Gastrocnemius medialis (tissue), 4 donors: ENCODE measurements around the gene PRH1. TPM values are rescaled to one million over a fixed set of nuclear protein-coding genes. Genes with fewer than 3 reads are reported as not detected.

Experiments used
- ATAC-seq, 2 donors: fragments of 150-250 bp; one replicate each; pipeline ENCODE4 v1.9.1; 2016
- DNase-seq, 2 donors: peaks; one replicate each; pipeline ENCODE4 v3.0.0-alpha.2; 2019
- H3K27ac ChIP-seq, 4 donors: fragments of 200-600 bp; sonication (generic); 1 replicate in 1 of 4; 2 replicates in 3 of 4; pipeline ENCODE4 v1.5.1; 2016 to 2018; ENCODE audit warnings: mild to moderate bottlenecking in 2 of 4, moderate library complexity in 1 of 4
- H3K27me3 ChIP-seq, 3 donors: fragments of 200-600 bp; sonication (generic) in 2 of 3; 1 replicate in 1 of 3; 2 replicates in 2 of 3; pipeline versions ENCODE4 v1.5.1 to v1.6.0; 2016 to 2019; ENCODE audit warnings: mild to moderate bottlenecking in 1 of 3, moderate library complexity in 1 of 3
- H3K36me3 ChIP-seq, 2 donors: fragments of 200-600 bp; sonication (generic) in 1 of 2; one replicate each; pipeline ENCODE4 v1.5.1; 2017 to 2018
- H3K4me1 ChIP-seq, 2 donors: fragments of 200-600 bp; sonication (generic) in 1 of 2; one replicate each; pipeline ENCODE4 v1.5.1; 2016 to 2017; ENCODE audit warnings: mild to moderate bottlenecking in 2 of 2
- H3K4me3 ChIP-seq, 4 donors: fragments of 200-600 bp; sonication (generic) in 3 of 4; 1 replicate in 1 of 4; 2 replicates in 3 of 4; pipeline ENCODE4 v1.5.1; 2016 to 2019; ENCODE audit warnings: mild to moderate bottlenecking in 2 of 4
- H3K9me3 ChIP-seq, 3 donors: fragments of 200-600 bp; sonication (generic) in 2 of 3; 1 replicate in 1 of 3; 2 replicates in 2 of 3; pipeline ENCODE4 v1.5.1; 2016 to 2019
- POLR2A ChIP-seq, 2 donors: fragments of 450-650 bp; IDR thresholded peaks; one replicate each; pipeline ENCODE4 v1.6.1; 2017; ENCODE audit warnings: antibody characterized with exemption in 2 of 2, mild to moderate bottlenecking in 2 of 2, moderate library complexity in 2 of 2
- in situ Hi-C, 4 donors: fragments of 200-750 bp; cut with MboI; loops; one replicate each; pipeline versions ENCODE4 v1.15.0 to v1.8.0; 2017; ENCODE audit warnings: low sequenced_read_pairs in 4 of 4
- intact Hi-C: fragments of 100-400 bp; cut with DNase I; formaldehyde crosslinking; loops from one replicate; pipeline ENCODE4 v1.15.1; 2023; ENCODE audit warnings: low total_unique reads
- total RNA-seq, 4 donors: library from RNA; depleted of rRNA; stranded (reverse); fragments of >200 nt; gene quantifications; one replicate each; pipeline versions ENCODE4 v1.1.0 to v1.2.3, GENCODE V29; 2016
- TF ChIP-seq, protein P1 (sequence below), 5 experiments: fragments of 450-650 bp in 3 of 5; fragments of 200-600 bp in 2 of 5; sonication (generic) in 2 of 5; IDR thresholded peaks in 4 of 5; conservative IDR thresholded peaks in 1 of 5; 1 replicate in 4 of 5; 2 replicates in 1 of 5; pipeline ENCODE4 v1.5.1; 2016 to 2019; ENCODE audit warnings: antibody characterized with exemption in 5 of 5, mild to moderate bottlenecking in 3 of 5, moderate library complexity in 3 of 5

Gene PRH1
- total RNA-seq, 4 donors from 2014 or later = 2.2 to 21.0 (median 2.9) TPM

GRCh38 chr12:10867381-10867780 is 16.7 kb downstream of the PRH1 start:
- H3K27me3 ChIP-seq = no peaks in the 10 kb centered on the region
- no peak overlapping the region for H3K27ac ChIP-seq
- in situ Hi-C loops (no loop called here), intact Hi-C loops (no loop called here)
- no peaks in the 10 kb centered on the region for H3K9me3 ChIP-seq
- H3K36me3 ChIP-seq = no peaks in the 10 kb centered on the region
- no peaks in the 10 kb centered on the region for H3K4me1 ChIP-seq
- no peak overlapping the region for H3K4me3 ChIP-seq
- ATAC-seq = no peak
- TF ChIP-seq POLR2A (IDR thresholded peaks at IDR 0.05) = no peak
- TF ChIP-seq, protein P1, sequence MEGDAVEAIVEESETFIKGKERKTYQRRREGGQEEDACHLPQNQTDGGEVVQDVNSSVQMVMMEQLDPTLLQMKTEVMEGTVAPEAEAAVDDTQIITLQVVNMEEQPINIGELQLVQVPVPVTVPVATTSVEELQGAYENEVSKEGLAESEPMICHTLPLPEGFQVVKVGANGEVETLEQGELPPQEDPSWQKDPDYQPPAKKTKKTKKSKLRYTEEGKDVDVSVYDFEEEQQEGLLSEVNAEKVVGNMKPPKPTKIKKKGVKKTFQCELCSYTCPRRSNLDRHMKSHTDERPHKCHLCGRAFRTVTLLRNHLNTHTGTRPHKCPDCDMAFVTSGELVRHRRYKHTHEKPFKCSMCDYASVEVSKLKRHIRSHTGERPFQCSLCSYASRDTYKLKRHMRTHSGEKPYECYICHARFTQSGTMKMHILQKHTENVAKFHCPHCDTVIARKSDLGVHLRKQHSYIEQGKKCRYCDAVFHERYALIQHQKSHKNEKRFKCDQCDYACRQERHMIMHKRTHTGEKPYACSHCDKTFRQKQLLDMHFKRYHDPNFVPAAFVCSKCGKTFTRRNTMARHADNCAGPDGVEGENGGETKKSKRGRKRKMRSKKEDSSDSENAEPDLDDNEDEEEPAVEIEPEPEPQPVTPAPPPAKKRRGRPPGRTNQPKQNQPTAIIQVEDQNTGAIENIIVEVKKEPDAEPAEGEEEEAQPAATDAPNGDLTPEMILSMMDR (IDR thresholded peaks at IDR 0.05 in 4 of 5, conservative IDR thresholded peaks at IDR 0.05 in 1 of 5) = no peak
- DNase-seq = no peak

DNA sequence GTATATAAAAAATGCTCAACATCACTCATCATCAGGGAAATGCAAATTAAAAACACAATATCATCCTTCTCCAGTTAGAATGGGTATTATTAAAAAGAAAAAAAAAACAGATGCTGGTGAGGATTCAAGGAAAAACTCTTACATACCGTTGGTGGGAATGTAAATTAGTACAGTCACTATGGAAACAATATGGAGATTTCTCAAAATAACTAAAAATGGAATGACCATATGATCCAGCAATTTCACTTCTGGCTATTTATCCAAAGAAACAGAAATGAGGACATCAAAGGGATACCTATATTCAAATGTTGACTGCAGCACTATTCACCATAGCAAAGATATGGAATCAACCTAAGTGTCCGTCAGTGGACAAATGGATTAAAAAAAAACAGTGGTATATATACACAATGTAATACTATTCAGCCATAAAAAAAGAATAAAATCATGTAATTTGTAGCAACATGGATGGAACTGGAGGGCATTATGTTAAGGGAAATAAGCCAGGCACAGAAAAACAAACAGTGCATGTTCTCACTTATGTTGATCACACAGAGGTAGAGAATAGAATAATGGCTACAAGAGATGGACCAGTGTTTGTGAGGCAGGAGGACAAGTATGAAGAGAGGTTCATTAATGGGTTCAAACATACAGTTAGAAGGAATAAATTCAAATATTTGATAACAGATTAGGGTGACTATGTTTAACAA is 20.4 kb downstream of the PRH1 start:
- intact Hi-C loops (no loop called here), in situ Hi-C loops (no loop called here)
- no peak overlapping the region for H3K27ac ChIP-seq
- H3K27me3 ChIP-seq = no peaks in the 10 kb centered on the region
- DNase-seq (no peak), ATAC-seq (no peak)
- no peaks in the 10 kb centered on the region for H3K4me1 ChIP-seq
- TF ChIP-seq POLR2A (IDR thresholded peaks at IDR 0.05) = no peak
- TF ChIP-seq, protein P1 (IDR thresholded peaks at IDR 0.05 in 4 of 5, conservative IDR thresholded peaks at IDR 0.05 in 1 of 5) = no peak
- no peaks in the 10 kb centered on the region for H3K9me3 ChIP-seq
- no peaks in the 10 kb centered on the region for H3K36me3 ChIP-seq
- H3K4me3 ChIP-seq = no peak overlapping the region

DNA sequence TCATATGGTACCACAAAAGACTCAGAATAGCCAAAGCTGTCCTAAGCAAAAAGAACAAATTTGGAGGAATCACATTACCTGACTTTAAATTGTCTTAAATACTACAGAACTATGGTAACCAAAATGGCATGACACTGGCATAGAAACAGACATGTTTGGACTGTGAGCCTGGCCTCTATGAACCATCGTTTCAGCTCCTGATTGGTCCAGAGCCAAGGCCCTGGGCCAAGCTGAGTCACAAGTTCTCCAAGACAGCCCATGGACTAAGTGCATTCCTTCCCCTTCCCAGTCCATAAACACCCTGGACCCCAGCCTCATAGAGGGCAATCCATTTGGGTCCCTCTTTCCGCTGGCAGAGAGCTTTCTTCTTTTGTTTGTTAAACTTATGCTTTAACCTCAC is 22.7 kb downstream of the PRH1 start:
- Histone ChIP-seq H3K4me3 (no peak overlapping the region), H3K36me3 (no peaks in the 10 kb centered on the region), H3K27me3 (no peaks in the 10 kb centered on the region), H3K9me3 (no peaks in the 10 kb centered on the region), H3K27ac (no peak overlapping the region), H3K4me1 (no peaks in the 10 kb centered on the region)
- in situ Hi-C loops (no loop called here), intact Hi-C loops (no loop called here)
- ATAC-seq (no peak), DNase-seq (no peak)
- no peak for TF ChIP-seq POLR2A (IDR thresholded peaks at IDR 0.05)
- TF ChIP-seq, protein P1 (IDR thresholded peaks at IDR 0.05 in 4 of 5, conservative IDR thresholded peaks at IDR 0.05 in 1 of 5) = no peak

- Histone ChIP-seq H3K36me3 (no peaks in the 10 kb centered on the region), H3K27ac (no peak overlapping the region), H3K9me3 (no peaks in the 10 kb centered on the region), H3K4me3 (no peak overlapping the region), H3K4me1 (no peaks in the 10 kb centered on the region), H3K27me3 (no peaks in the 10 kb centered on the region)
- intact Hi-C loops = no loop called here
- DNase-seq (no peak), ATAC-seq (no peak)
- in situ Hi-C loops = no loop called here
- TF ChIP-seq, protein P1 (IDR thresholded peaks at IDR 0.05 in 4 of 5, conservative IDR thresholded peaks at IDR 0.05 in 1 of 5) = no peak
- no peak for TF ChIP-seq POLR2A (IDR thresholded peaks at IDR 0.05)
These were observed 28.2 kb downstream of the PRH1 start for GRCh38 chr12:10855807-10856206.

DNA sequence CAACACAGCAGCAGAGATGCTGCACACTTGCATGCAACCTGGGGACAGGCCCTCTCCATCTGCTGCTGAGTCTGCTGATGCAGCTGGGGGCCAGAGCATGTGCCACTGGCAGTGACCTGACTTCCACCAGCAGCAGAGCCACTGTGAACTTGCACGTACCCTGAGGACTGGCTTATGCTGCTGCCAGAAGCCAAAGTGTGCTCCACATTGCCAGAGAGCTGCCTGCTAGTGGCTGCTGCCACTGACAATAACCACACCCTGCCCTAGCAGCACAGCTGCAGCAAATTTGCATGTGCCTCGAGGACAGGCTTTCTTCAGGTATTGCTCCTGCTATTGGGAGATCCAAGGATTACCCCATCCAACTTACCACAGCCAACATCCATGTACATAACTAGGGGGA is 30.3 kb downstream of the PRH1 start:
- Histone ChIP-seq H3K36me3 (no peaks in the 10 kb centered on the region), H3K27me3 (no peaks in the 10 kb centered on the region), H3K27ac (no peak overlapping the region), H3K4me3 (no peak overlapping the region), H3K4me1 (no peaks in the 10 kb centered on the region), H3K9me3 (no peaks in the 10 kb centered on the region)
- intact Hi-C loops (no loop called here), in situ Hi-C loops (no loop called here)
- ATAC-seq (no peak), DNase-seq (no peak)
- TF ChIP-seq, protein P1 (IDR thresholded peaks at IDR 0.05 in 4 of 5, conservative IDR thresholded peaks at IDR 0.05 in 1 of 5) = no peak
- no peak for TF ChIP-seq POLR2A (IDR thresholded peaks at IDR 0.05)
